H54 (cell line): ENCODE data around the gene CROCC2.

Source experiments
- DNase-seq: peaks from one replicate; pipeline ENCODE4 v3.0.0; 2011; ENCODE audit warnings: low spot score, mixed read lengths; ENCODE audit not compliant: insufficient read length
- FAIRE-seq: peaks from 3 replicates; lab custom pipeline; 2011; peaks lifted over from hg19 to GRCh38; lab: Jason Lieb, UNC
- POLR2A ChIP-seq: IDR thresholded peaks from 2 replicates; pipeline ENCODE4 v1.6.1; 2011; ENCODE audit warnings: low read depth, mild to moderate bottlenecking, low read length

Gene CROCC2

DNA sequence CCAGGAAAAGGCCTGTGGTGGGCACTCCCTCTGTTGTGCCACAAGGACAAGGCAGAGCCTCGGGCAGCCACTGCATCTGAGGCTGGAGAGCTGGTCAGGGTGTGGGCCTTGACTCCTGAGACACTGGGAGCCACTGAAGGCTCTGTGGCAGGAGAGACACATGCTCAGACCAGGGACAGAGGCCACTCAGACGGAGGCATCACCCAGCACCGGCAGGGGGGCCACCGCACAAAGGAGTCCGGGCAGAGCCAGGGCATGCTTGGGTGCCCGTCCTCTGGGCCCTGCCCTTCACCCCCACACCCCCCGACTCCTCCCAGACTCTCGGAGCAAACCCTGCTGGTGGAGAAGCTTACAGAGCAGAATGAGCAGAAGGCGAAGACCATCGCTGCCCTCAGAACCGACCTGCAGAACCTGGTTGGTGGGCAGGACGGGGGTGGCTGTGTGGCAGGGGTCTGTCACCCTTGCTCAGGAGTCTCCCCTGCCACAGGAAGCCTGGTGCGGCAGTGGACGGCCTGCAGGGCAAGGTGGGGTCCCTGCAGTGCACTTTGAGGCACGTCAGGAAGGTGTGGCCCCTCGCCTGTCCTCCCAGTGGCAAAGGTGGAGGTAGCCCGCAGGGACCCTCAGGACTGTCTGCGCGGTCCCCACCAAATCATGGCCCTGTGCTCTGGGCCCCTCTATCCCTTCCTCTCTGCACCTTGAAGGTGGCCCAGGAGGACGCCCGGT lies 26.0 kb downstream of the CROCC2 start:
- no peak for FAIRE-seq
- TF ChIP-seq POLR2A: no peak
- no peak for DNase-seq

DNA sequence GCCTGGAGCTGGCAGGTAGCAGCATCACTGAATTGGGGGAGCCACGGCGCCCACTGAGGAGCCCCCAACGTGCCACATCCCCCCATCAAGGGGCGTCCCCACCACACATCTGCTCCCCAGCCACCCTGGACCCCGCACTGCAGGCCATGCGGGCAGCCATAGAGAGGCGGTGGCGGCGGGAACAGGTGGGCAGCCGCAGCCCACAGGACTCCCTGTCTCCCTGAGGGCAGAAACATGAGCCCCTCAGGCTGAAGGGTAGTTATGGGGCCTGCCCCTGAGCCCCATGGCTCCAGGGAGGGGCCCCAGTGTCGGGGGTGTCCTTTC lies 26.6 kb downstream of the CROCC2 start:
- no peak for FAIRE-seq
- DNase-seq: no peak
- no peak for TF ChIP-seq POLR2A

DNA sequence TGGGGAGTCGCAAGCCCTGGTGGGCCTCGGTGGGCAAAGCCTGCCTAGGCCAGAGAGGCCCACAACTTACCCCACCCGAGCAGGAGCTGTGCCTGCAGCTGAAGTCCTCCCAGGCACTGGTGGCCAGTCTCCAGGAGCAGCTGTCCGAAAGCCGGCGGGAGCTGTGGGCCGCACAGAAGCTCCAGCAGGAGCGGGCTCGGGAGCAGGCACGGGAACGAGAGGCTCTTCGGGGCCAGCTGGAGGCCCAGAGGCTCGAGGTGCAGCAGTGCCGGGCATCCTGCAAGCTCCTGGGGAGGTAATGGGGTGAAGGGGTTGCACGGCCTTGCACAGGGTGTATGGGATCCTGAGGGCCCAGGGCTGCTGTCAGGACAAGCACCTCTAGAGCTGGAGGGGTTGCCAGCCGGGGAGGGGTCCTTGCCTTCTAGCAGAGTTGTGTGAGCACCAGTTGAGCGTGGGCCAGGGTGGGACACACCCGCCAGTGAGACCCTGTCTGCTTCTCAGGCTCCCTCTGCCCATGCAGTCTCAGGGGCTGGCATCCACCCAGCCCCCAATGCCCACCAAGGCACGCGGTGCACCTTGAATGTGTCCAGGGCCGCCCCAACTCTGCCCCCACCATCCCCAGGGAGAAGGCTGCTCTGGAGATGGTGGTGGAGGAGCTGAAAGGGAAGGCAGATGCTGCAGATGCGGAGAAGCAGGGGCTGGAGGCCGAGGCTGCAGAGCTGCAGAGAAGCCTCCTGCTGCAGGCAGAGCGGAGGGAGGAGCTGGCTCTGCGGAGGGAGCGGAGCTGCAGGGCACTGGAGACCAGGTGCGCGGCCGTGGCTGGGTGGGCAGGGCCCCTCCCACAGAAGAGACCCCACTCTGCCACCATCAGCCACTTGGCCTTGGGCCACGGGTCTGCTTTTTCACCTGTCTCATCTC lies 27.2 kb downstream of the CROCC2 start:
- FAIRE-seq (no peak), DNase-seq (no peak)
- TF ChIP-seq POLR2A: no peak

DNA sequence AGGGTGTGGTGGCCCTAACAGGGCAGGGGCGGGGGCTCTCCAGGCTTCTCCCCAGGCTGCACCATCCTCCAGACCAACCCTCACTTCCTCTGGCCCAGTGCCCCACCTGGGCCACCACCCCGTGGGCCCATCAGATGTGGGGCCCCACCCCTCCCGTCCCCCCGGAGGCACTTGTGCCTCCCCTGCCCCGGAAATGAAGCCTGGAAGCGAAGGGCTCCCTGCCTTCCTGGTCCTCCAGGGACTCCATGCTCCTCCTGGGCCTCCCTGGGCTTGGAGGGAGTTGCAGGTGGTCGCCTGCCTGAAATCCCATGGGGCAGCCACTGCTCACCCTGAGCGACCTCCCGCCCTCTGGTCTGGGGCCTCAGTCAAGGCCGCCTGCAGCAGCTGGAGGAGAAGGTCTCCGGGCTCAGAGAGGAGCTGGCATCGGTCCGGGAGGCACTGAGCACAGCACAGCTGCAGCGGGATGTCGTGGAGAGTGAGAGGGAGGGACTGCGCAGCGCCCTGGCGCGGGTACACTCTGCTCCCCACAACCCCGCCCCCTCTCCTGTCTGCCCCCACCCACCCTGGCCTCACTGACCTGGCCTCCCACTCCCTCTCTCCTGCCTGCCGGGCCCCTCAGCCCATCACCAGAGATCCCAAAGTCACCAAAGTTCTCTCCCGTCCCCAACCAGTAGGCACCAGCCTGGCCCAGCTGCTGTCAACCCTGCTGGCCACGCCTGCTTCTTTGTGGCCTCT lies 28.0 kb downstream of the CROCC2 start:
- DNase-seq (no peak), FAIRE-seq (no peak)
- no peak for TF ChIP-seq POLR2A

DNA sequence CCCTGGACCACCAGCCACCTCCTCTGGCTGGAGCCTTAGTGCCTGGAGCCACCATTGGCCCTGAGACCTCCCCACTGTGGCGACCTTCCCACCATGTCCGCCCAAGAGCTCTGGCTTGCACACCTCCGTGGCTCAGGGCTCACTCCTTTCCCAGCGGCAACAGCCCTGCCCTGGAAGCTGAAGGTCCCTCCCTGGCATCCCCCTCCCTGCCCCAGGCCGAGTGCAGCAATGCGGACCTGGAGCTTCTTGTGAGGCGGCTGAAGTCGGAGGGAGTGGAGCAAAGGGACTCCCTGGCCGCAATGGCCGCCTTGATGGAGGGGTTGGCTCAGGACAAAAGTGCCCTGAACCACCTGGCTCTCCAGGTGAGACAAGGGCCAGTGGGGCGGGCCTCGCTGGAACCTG lies 28.6 kb downstream of the CROCC2 start:
- DNase-seq (no peak), FAIRE-seq (no peak)
- TF ChIP-seq POLR2A: no peak

DNA sequence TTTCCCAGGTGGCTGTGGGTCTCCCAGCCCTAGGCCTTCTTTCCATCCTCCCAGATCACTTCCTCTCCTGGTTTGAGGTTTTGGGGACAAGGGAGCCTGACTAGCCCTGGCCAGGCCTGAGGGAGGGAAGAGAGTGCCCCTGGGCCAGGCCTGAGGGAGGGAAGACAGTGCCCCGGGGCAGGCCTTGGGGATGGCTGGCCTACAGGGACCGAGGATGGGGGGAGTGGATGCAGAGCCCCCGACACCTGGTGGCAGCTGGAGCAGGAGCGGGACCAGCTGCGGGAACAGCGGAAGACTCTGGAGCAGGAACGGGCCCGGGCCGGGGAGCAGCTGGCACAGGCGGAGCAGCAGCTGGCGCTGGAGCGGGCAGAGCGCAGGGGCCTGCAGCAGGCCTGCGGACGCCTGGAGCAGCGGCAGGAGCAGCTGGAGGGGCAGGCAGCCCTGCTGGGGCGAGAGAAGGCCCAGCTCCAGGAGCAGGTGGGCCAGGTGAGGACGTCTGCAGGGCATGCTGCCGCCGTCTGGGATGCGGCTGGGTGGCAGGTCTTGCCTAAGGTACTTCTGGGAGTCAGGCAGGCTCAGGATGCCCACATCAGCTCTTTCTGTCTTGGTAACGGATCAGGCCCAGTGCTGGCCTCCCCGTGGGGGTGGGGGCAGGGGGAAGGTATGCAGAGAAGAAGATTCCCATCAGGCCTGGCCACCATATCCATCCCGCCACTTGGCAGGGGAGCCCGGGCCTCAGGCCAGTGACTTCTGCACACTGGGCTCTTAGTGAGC lies 29.2 kb downstream of the CROCC2 start:
- no peak for TF ChIP-seq POLR2A
- DNase-seq (no peak), FAIRE-seq (no peak)

DNA sequence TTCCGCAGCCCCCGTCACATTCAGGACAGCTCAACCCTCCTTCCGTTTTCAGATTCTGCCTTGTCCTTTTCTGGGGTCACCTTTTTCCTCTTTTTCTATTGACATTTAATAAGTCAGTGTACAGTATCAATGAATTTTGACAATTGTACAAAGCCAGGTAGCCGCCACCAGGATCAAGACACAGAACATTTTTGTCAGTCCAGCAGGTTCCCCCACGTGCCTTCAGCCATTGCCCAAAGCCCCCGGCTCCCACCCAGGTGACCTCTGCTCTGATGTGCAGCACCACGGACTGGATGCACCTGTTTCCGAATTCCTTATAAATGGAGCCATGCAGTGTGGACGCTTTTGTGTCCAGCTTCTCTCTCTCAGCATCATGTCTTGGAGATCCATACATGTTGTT lies 30.0 kb downstream of the CROCC2 start:
- TF ChIP-seq POLR2A: no peak
- no peak for FAIRE-seq
- DNase-seq: no peak

DNA sequence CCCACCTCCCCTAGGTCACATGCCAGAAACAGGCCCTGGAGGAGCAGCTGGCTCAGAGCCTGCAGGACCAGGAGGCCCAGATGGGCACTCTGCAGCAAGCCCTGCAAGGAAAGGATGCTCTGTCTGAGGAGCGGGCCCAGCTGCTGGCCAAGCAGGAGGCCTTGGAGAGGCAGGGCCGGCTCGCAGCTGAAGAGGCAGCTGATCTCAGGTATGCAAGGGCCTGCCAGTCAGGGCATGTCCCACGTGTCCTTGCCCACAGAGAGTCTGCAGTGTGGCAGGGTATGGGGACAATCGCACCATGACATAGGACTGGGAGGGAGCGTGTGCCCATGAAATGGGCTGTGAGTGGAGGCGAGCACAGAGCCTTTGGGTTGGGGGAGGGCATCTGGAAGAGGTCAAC lies 39.9 kb downstream of the CROCC2 start:
- DNase-seq (no peak), FAIRE-seq (no peak)
- no peak for TF ChIP-seq POLR2A

DNA sequence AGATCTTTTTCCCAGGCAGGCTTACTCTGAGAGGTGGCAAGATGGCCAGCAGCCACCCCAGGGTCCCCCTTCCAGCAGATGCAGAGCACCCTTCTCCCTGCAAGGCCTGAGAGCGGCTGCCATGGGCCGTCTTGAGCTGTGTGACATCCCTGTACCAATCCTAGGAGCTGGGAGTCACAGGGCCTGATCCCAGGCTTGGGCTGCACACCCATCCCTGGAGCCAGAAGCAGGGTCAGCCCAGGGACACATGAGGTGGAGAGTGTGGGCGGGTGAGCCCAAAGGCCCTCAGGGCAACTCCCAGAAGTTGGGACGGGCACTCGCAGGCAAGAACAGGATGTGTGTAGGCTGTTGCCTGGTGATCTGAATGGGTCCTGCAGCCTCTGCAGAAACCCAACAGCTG lies 40.5 kb downstream of the CROCC2 start:
- FAIRE-seq (no peak), DNase-seq (no peak)
- no peak for TF ChIP-seq POLR2A

DNA sequence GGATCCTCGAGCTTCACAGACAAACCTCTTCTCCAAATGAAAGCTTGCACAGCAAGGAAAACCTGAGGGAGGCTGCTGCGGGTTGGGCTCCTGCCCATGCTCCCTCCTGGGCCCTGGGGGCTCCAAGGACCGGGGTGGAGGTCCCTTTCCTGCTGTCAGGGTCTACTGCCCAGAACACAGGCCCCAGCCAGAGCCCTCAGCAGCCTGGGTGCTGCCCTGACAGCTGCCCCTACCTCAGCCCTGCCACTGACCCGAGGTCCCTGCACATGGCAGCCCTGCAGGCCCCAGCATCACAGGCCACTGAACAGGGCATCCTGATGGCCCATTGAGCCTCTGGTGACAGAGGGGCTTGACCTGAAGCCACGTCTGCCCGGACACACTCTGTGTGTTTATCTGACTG lies 41.0 kb downstream of the CROCC2 start:
- FAIRE-seq (no peak), DNase-seq (no peak)
- no peak for TF ChIP-seq POLR2A

DNA sequence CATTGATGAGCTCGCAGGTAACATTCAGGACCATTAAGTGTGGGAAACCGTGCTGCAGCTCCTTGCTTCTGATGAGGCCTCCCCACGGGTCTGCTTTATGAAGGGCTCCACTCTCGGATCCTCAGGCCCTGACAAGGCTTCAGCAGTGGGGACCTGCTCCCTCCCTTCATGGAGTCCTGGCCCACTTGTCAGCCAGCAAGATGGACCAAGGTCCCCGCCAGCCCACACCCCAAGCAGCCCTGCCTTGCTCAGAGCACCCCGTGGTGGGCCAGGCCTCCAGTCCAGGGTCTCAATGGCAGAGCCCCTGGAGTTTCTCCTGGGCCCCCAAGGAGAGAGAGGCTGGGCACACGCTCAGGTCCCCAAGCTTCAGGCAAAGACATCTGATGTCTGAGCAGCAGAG lies 41.5 kb downstream of the CROCC2 start:
- FAIRE-seq (no peak), DNase-seq (no peak)
- no peak for TF ChIP-seq POLR2A

DNA sequence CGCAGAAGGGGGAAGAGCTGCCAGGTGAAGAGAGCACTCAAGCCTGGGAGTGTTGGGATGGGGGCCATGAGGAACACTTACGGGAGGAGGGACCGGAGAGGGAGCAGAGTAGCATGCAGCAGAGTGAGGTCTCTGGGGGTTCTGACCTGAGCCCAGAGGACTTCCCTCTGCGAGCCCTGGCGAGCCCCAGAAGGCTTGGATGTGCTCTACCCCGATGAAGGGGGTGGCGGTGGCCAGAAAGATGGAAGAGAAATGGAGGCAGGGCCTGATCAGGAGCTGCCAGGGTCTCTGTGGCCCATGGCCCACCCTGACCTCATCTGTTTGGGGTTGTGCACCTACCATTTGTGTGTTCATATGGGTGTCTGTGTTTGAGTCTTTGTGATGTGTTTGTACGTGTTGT lies 42.0 kb downstream of the CROCC2 start:
- FAIRE-seq (no peak), DNase-seq (no peak)
- no peak for TF ChIP-seq POLR2A
